Liver (tissue), 9 donors: ENCODE data around the gene TBX5. TPM values are rescaled to one million over a fixed set of nuclear protein-coding genes. Genes with fewer than 3 reads are reported as not detected.

Source experiments
- DNase-seq: peaks from one replicate; pipeline ENCODE4 v3.0.0-alpha.2; 2017; ENCODE audit warnings: low spot score
- H3K27ac ChIP-seq, 2 donors: one replicate each; pipeline ENCODE4 v1.7.0; 2013; ENCODE audit warnings: inconsistent platforms in 2 of 2, low read length in 2 of 2, control low read depth in 1 of 2, low read depth in 1 of 2, mild to moderate bottlenecking in 1 of 2
- H3K27me3 ChIP-seq, 4 donors: one replicate each; pipeline versions ENCODE4 v1.6.1 to v1.7.0; 2013; ENCODE audit warnings: low read length in 3 of 4, inconsistent platforms in 1 of 4, mild to moderate bottlenecking in 1 of 4, moderate library complexity in 1 of 4; ENCODE audit not compliant: control insufficient read depth in 4 of 4, insufficient read depth in 4 of 4
- H3K36me3 ChIP-seq, 4 donors: one replicate each; pipeline versions ENCODE4 v1.6.1 to v1.7.0; 2013; ENCODE audit warnings: low read length in 3 of 4, mild to moderate bottlenecking in 3 of 4, low read depth in 1 of 4, moderate library complexity in 1 of 4; ENCODE audit not compliant: control insufficient read depth in 4 of 4, insufficient read depth in 3 of 4
- H3K4me1 ChIP-seq, 4 donors: one replicate each; pipeline versions ENCODE4 v1.6.1 to v1.7.0; 2013; ENCODE audit warnings: low read length in 3 of 4, mild to moderate bottlenecking in 3 of 4, moderate library complexity in 1 of 4; ENCODE audit not compliant: control insufficient read depth in 4 of 4, insufficient read depth in 4 of 4
- H3K4me3 ChIP-seq, 3 donors: one replicate each; pipeline versions ENCODE4 v1.6.1 to v1.7.0; 2013; ENCODE audit warnings: low read length in 3 of 3, control low read depth in 1 of 3, low read depth in 1 of 3, mild to moderate bottlenecking in 1 of 3
- H3K9ac ChIP-seq, 2 donors: one replicate each; pipeline ENCODE4 v1.7.0; 2013; ENCODE audit warnings: low read length in 2 of 2, mild to moderate bottlenecking in 2 of 2, moderate library complexity in 2 of 2, control low read depth in 1 of 2, low read depth in 1 of 2
- H3K9me3 ChIP-seq, 4 donors: one replicate each; pipeline versions ENCODE4 v1.6.1 to v1.7.0; 2013; ENCODE audit warnings: low read length in 3 of 4; ENCODE audit not compliant: control insufficient read depth in 4 of 4
- ATF3 ChIP-seq: IDR thresholded peaks from 2 replicates; pipeline ENCODE4 v1.6.1; 2016; ENCODE audit warnings: antibody characterized with exemption
- CTCF ChIP-seq: fragments of 150-350 bp; IDR thresholded peaks from 2 replicates; pipeline ENCODE4 v1.5.1; 2017; ENCODE audit warnings: improper control_type of control experiment, low read depth, low read length; ENCODE audit not compliant: missing input control
- EGR1 ChIP-seq, 2 donors: IDR thresholded peaks; 2 replicates each; pipeline ENCODE4 v1.6.1; 2016 to 2018; ENCODE audit warnings: antibody characterized with exemption in 2 of 2, low read depth in 2 of 2
- FOXA1 ChIP-seq: IDR thresholded peaks from 2 replicates; pipeline ENCODE4 v1.6.1; 2016; ENCODE audit warnings: antibody characterized with exemption
- FOXA2 ChIP-seq: IDR thresholded peaks from 2 replicates; pipeline ENCODE4 v1.6.1; 2016; ENCODE audit warnings: antibody characterized with exemption
- GABPA ChIP-seq, 2 donors: IDR thresholded peaks in 1 of 2; conservative IDR thresholded peaks in 1 of 2; 2 replicates each; pipeline ENCODE4 v1.6.1; 2016; ENCODE audit warnings: antibody characterized with exemption in 2 of 2, mild to moderate bottlenecking in 1 of 2, moderate library complexity in 1 of 2
- HNF4A ChIP-seq, 2 donors: conservative IDR thresholded peaks; 2 replicates each; pipeline ENCODE4 v1.6.1; 2016; ENCODE audit warnings: antibody characterized with exemption in 2 of 2, mild to moderate bottlenecking in 2 of 2
- HNF4G ChIP-seq: IDR thresholded peaks from 2 replicates; pipeline ENCODE4 v1.6.1; 2016; ENCODE audit warnings: antibody characterized with exemption
- JUND ChIP-seq, 2 donors: IDR thresholded peaks; 2 replicates each; pipeline ENCODE4 v1.6.1; 2016; ENCODE audit warnings: antibody characterized with exemption in 2 of 2
- MAX ChIP-seq: IDR thresholded peaks from 2 replicates; pipeline ENCODE4 v1.6.1; 2016; ENCODE audit warnings: antibody characterized with exemption
- NR2F2 ChIP-seq: IDR thresholded peaks from 2 replicates; pipeline ENCODE4 v1.6.1; 2016; ENCODE audit warnings: antibody characterized with exemption
- RAD21 ChIP-seq, 2 donors: IDR thresholded peaks; 2 replicates each; pipeline ENCODE4 v1.6.1; 2016; ENCODE audit warnings: antibody characterized with exemption in 2 of 2, mild to moderate bottlenecking in 2 of 2
- RXRA ChIP-seq, 2 donors: IDR thresholded peaks; 2 replicates each; pipeline ENCODE4 v1.6.1; 2017 to 2018; ENCODE audit warnings: antibody characterized with exemption in 2 of 2, mild to moderate bottlenecking in 1 of 2
- SP1 ChIP-seq: IDR thresholded peaks from 2 replicates; pipeline ENCODE4 v1.6.1; 2018; ENCODE audit warnings: antibody characterized with exemption, mild to moderate bottlenecking
- TAF1 ChIP-seq: conservative IDR thresholded peaks from 2 replicates; pipeline ENCODE4 v1.6.1; 2016; ENCODE audit warnings: antibody characterized with exemption, mild to moderate bottlenecking
- YY1 ChIP-seq: IDR thresholded peaks from 2 replicates; pipeline ENCODE4 v1.6.1; 2016; ENCODE audit warnings: antibody characterized with exemption, mild to moderate bottlenecking
- WGBS: extraction: QIAGEN DNeasy Blood & Tissue Kit; methylation state at CpG from one replicate; pipeline ENCODE4 v1.1.7; 2013; 5-methylcytosine and 5-hydroxymethylcytosine counted together
- polyA plus RNA-seq, 2 donors: library from polyadenylated mRNA; stranded (reverse) in 1 of 2; unstranded in 1 of 2; fragments of 200-250 nt in 1 of 2; fragments of >200 nt in 1 of 2; fragmentation: Nextera tagmentation in 1 of 2; extraction: Ambion mirVana in 1 of 2; gene quantifications; one replicate each; pipeline versions ENCODE4 v1.2.1 to v1.2.3, GENCODE V29; 2013 to 2015
- total RNA-seq, 2 donors: library from RNA; depleted of rRNA; stranded (reverse); fragments of >200 nt; gene quantifications; one replicate each; pipeline ENCODE4 v1.2.3, GENCODE V29; 2014
- TF ChIP-seq, protein P1 (sequence below): IDR thresholded peaks from 2 replicates; pipeline ENCODE4 v1.6.1; 2016; ENCODE audit warnings: antibody characterized with exemption
- TF ChIP-seq, protein P2 (sequence below): IDR thresholded peaks from 2 replicates; pipeline ENCODE4 v1.6.1; 2016; ENCODE audit warnings: antibody characterized with exemption, mild to moderate bottlenecking
- donor health status: healthy.
- donor health status: healthy.
- donor health status: healthy.
- donor health status: healthy.
- donor health status: healthy.

The TBX5 gene
- total and polyA plus RNA-seq, 4 donors: 0.03 TPM; not detected in 3

- Histone ChIP-seq H3K4me1 (no peaks in the 10 kb centered on the region), H3K4me3 (no peak overlapping the region), H3K27me3 (peaks cover 0 to 5% (median 2%) of the 10 kb centered on the region in 4 donors), H3K27ac (no peak overlapping the region), H3K9me3 (peaks cover 0 to 7% (median under 1%) of the 10 kb centered on the region in 4 donors), H3K36me3 (no peaks in the 10 kb centered on the region), H3K9ac (no peak overlapping the region)
- TF ChIP-seq FOXA1: no peak
- DNase-seq: no peak
- WGBS: 32% methylated on average over 1 of the region's 1 CpG
Measured at GRCh38 chr12:114431902-114432301, 26.0 kb upstream of the TBX5 start.

GRCh38 chr12:114430306-114430705 lies 24.4 kb upstream of the TBX5 start:
- Histone ChIP-seq H3K27ac (no peak overlapping the region), H3K36me3 (no peaks in the 10 kb centered on the region), H3K9ac (no peak overlapping the region), H3K27me3 (peaks cover 0 to 5% (median 4%) of the 10 kb centered on the region in 4 donors), H3K4me1 (no peaks in the 10 kb centered on the region), H3K9me3 (no peaks in the 10 kb centered on the region), H3K4me3 (no peak overlapping the region)
- DNase-seq: no peak
- WGBS: 58% methylated on average over 4 of the region's 4 CpGs
- TF ChIP-seq GABPA (IDR thresholded peaks at IDR 0.05 in 1 of 2, conservative IDR thresholded peaks at IDR 0.05 in 1 of 2) (no peak), NR2F2 (no peak), FOXA1 (no peak), JUND (IDR thresholded peaks at IDR 0.05) (no peak), SP1 (no peak), HNF4G (no peak), CTCF (no peak), HNF4A (conservative IDR thresholded peaks at IDR 0.05) (no peak), EGR1 (IDR thresholded peaks at IDR 0.05; ENCODE audit: low read depth in 2 of 2) (no peak), RAD21 (IDR thresholded peaks at IDR 0.05) (no peak), RXRA (IDR thresholded peaks at IDR 0.05) (no peak), ATF3 (no peak), MAX (no peak), TAF1 (no peak), YY1 (no peak), FOXA2 (no peak)
- TF ChIP-seq, protein P1, sequence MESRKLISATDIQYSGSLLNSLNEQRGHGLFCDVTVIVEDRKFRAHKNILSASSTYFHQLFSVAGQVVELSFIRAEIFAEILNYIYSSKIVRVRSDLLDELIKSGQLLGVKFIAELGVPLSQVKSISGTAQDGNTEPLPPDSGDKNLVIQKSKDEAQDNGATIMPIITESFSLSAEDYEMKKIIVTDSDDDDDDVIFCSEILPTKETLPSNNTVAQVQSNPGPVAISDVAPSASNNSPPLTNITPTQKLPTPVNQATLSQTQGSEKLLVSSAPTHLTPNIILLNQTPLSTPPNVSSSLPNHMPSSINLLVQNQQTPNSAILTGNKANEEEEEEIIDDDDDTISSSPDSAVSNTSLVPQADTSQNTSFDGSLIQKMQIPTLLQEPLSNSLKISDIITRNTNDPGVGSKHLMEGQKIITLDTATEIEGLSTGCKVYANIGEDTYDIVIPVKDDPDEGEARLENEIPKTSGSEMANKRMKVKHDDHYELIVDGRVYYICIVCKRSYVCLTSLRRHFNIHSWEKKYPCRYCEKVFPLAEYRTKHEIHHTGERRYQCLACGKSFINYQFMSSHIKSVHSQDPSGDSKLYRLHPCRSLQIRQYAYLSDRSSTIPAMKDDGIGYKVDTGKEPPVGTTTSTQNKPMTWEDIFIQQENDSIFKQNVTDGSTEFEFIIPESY: no peak
- TF ChIP-seq, protein P2, sequence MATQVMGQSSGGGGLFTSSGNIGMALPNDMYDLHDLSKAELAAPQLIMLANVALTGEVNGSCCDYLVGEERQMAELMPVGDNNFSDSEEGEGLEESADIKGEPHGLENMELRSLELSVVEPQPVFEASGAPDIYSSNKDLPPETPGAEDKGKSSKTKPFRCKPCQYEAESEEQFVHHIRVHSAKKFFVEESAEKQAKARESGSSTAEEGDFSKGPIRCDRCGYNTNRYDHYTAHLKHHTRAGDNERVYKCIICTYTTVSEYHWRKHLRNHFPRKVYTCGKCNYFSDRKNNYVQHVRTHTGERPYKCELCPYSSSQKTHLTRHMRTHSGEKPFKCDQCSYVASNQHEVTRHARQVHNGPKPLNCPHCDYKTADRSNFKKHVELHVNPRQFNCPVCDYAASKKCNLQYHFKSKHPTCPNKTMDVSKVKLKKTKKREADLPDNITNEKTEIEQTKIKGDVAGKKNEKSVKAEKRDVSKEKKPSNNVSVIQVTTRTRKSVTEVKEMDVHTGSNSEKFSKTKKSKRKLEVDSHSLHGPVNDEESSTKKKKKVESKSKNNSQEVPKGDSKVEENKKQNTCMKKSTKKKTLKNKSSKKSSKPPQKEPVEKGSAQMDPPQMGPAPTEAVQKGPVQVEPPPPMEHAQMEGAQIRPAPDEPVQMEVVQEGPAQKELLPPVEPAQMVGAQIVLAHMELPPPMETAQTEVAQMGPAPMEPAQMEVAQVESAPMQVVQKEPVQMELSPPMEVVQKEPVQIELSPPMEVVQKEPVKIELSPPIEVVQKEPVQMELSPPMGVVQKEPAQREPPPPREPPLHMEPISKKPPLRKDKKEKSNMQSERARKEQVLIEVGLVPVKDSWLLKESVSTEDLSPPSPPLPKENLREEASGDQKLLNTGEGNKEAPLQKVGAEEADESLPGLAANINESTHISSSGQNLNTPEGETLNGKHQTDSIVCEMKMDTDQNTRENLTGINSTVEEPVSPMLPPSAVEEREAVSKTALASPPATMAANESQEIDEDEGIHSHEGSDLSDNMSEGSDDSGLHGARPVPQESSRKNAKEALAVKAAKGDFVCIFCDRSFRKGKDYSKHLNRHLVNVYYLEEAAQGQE: no peak
